ENCODE results near the gene ONECUT1. TPM values are rescaled to one million over a fixed set of nuclear protein-coding genes. Genes with fewer than 3 reads are reported as not detected.

The ONECUT1 gene
- total and polyA plus RNA-seq, 2 of the 8 experiments (the other 6 are each of a cell fraction or from before 2014, with no cell fraction given) = 0.65 to 6.4 TPM

GRCh38 chr15:52772766-52773165 lies 17.4 kb downstream of the ONECUT1 start:
- no peak for FAIRE-seq
- Histone ChIP-seq H3K27me3 (replicated peaks in 1 of 4; ENCODE audit: control insufficient read depth in 3 of 4, extremely low read depth in 1 of 4, insufficient read depth in 3 of 4, low read length in 3 of 4) (no peaks in the 10 kb centered on the region; a peak in 1 of 7 replicates), H3K14ac (ENCODE audit: insufficient read length) (no peak overlapping the region), H3K23me2 (ENCODE audit: low read depth, low read length) (no peaks in the 10 kb centered on the region; the same call in 1 of the 2 replicates), H3K9ac (replicated peaks in 1 of 4; ENCODE audit: extremely low read depth in 1 of 4, low read depth in 3 of 4, low read length in 3 of 4) (no peak overlapping the region), H2BK120ac (replicated peaks; ENCODE audit: low read depth, low read length) (no peak overlapping the region), H3K9me3 (ENCODE audit: insufficient read depth in 2 of 2, low read depth in 1 of 2, low read length in 1 of 2) (no peaks in the 10 kb centered on the region), H3K79me2 (ENCODE audit: control insufficient read depth in 1 of 2, insufficient read depth in 2 of 2, low read length in 2 of 2) (no peaks in the 10 kb centered on the region), H2BK5ac (ENCODE audit: low read depth, low read length) (no peak overlapping the region), H3K79me1 (ENCODE audit: low read depth, low read length) (no peaks in the 10 kb centered on the region), H3K56ac (replicated peaks; ENCODE audit: insufficient read length, low read depth, low read length) (no peak overlapping the region), H3K23ac (ENCODE audit: insufficient read length) (no peak overlapping the region), H3K36me3 (ENCODE audit: control insufficient read depth in 2 of 4, insufficient read depth in 4 of 4, low read length in 3 of 4) (no peaks in the 10 kb centered on the region), H2BK20ac (ENCODE audit: low read length) (no peak overlapping the region), H2BK15ac (ENCODE audit: low read length) (no peak overlapping the region), H3K4me1 (replicated peaks in 1 of 4; ENCODE audit: control insufficient read depth in 3 of 4, insufficient read depth in 4 of 4, low read length in 3 of 4) (0 out of 7 replicates have a peak, but pooled peaks cover 0 to 2% (median 0%) of the 10 kb centered on the region in 4 experiments), H4K5ac (ENCODE audit: insufficient read length, low read depth, low read length) (no peak overlapping the region), H3K4me2 (ENCODE audit: insufficient read depth in 1 of 2, low read depth in 2 of 2, low read length in 2 of 2) (no peak overlapping the region), H3K27ac (ENCODE audit: low read depth, low read length) (no peak overlapping the region), H4K91ac (replicated peaks; ENCODE audit: insufficient read length, low read length) (no peak overlapping the region), H2AK5ac (ENCODE audit: low read depth, low read length) (no peak overlapping the region), H3K4me3 (ENCODE audit: extremely low read depth in 1 of 4, insufficient read depth in 2 of 4, low read depth in 3 of 4, low read length in 4 of 4) (no peak overlapping the region), H4K8ac (ENCODE audit: extremely low read depth, insufficient read depth, low read length) (no peak overlapping the region), H4K20me1 (replicated peaks in 1 of 2; ENCODE audit: control insufficient read depth in 1 of 2, insufficient read depth in 2 of 2, low read length in 2 of 2) (no peaks in the 10 kb centered on the region), H2AFZ (ENCODE audit: low read length) (no peak overlapping the region), H3K18ac (ENCODE audit: extremely low read depth, low read length) (no peak overlapping the region), H2BK12ac (ENCODE audit: low read depth, low read length) (no peak overlapping the region), H3K4ac (replicated peaks; ENCODE audit: insufficient read length, low read depth, low read length) (no peak overlapping the region)
- POLR2A ChIA-PET (ENCODE audit: partially characterized antibody) = no interaction called here
- CTCF ChIA-PET (ENCODE audit: partially characterized antibody) = interaction anchor here (0.9 to 1.7 kb wide), 4 partner anchors 9 to 424 kb away, joined by 3 to 9 read pairs (median 6); no protein-coding TSS in a partner anchor
- WGBS, 2 experiments (ENCODE audit: extremely low coverage in 1 of 2, insufficient coverage in 1 of 2, insufficient read length in 1 of 2, insufficient replicate concordance in 2 of 2, low coverage in 1 of 2, low lambda C conversion rate in 2 of 2, missing lambda C conversion rate in 1 of 2) = 82% methylated on average over 5 of the region's 5 CpGs; no CpG with 5 or more reads in 1 of the 2 experiments
- no peak for DNase-seq (ENCODE audit: low read depth in 1 of 2, low spot score in 2 of 2)
- TF ChIP-seq FOSL1 (IDR thresholded peaks at IDR 0.05; ENCODE audit: insufficient read depth, low read depth, low read length) (no peak), KDM5A (IDR thresholded peaks at IDR 0.05; ENCODE audit: low read length) (no peak), GTF2F1 (IDR thresholded peaks at IDR 0.05; ENCODE audit: borderline replicate concordance, low read depth, low read length) (no peak), SIN3A (conservative IDR thresholded peaks at IDR 0.05 in 1 of 2, IDR thresholded peaks at IDR 0.05 in 1 of 2; ENCODE audit: low read depth in 1 of 2, low read length in 2 of 2) (no peak), SP1 (IDR thresholded peaks at IDR 0.05; ENCODE audit: low read depth, low read length) (no peak), NRF1 (IDR thresholded peaks at IDR 0.05; ENCODE audit: low read depth, low read length) (no peak)
